GM06990 (cell line): ENCODE measurements around the gene CGB5.

ENCODE experiments used
- DNase-seq: peaks from one replicate; pipeline ENCODE4 v3.0.0-alpha.2; 2011; ENCODE audit not compliant: insufficient read length; ENCODE audit errors: extremely low read depth
- H3K27me3 ChIP-seq: replicated peaks from 2 replicates; pipeline ENCODE4 v1.6.0; 2011; ENCODE audit warnings: low read length; ENCODE audit not compliant: control insufficient read depth, insufficient read depth
- H3K36me3 ChIP-seq: 2 replicates; pipeline ENCODE4 v1.5.1; 2011; ENCODE audit warnings: low read length; ENCODE audit not compliant: control insufficient read depth, insufficient read depth
- H3K4me3 ChIP-seq: replicated peaks from 2 replicates; pipeline ENCODE4 v1.5.1; 2011; ENCODE audit warnings: low read depth, mild to moderate bottlenecking, control low read depth, low read length
- TF ChIP-seq, protein P1 (sequence below): IDR thresholded peaks from 2 replicates; pipeline ENCODE4 v1.5.1; 2011; ENCODE audit warnings: low read length, control low read depth, mild to moderate bottlenecking, inconsistent platforms; ENCODE audit not compliant: insufficient read depth, poor library complexity, severe bottlenecking

Gene CGB5

GRCh38 chr19:49006905-49007304 lies 36.7 kb upstream of the CGB5 start:
- Histone ChIP-seq H3K36me3 (peaks cover 47% of the 10 kb centered on the region), H3K27me3 (no peaks in the 10 kb centered on the region), H3K4me3 (no peak overlapping the region)
- DNase-seq, result no peak
- TF ChIP-seq, protein P1, sequence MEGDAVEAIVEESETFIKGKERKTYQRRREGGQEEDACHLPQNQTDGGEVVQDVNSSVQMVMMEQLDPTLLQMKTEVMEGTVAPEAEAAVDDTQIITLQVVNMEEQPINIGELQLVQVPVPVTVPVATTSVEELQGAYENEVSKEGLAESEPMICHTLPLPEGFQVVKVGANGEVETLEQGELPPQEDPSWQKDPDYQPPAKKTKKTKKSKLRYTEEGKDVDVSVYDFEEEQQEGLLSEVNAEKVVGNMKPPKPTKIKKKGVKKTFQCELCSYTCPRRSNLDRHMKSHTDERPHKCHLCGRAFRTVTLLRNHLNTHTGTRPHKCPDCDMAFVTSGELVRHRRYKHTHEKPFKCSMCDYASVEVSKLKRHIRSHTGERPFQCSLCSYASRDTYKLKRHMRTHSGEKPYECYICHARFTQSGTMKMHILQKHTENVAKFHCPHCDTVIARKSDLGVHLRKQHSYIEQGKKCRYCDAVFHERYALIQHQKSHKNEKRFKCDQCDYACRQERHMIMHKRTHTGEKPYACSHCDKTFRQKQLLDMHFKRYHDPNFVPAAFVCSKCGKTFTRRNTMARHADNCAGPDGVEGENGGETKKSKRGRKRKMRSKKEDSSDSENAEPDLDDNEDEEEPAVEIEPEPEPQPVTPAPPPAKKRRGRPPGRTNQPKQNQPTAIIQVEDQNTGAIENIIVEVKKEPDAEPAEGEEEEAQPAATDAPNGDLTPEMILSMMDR, result no peak

DNA sequence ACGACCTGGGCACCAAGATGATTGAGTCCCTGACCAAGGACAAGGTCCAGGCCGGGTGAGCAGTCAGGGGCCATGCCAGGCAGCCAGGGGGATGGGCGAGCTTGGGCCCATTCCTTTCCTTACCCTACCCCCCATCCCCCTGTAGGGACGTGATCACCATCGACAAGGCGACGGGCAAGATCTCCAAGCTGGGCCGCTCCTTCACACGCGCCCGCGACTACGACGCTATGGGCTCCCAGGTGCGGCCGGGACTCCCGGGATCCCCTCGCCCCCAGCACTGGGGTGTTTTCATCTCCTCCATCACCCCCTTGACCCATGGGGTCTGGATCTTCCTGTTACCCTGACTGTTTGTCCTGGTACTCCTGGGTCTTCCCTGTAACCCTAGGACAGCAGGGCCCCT lies 33.8 kb upstream of the CGB5 start:
- TF ChIP-seq, protein P1, result no peak
- H3K36me3 ChIP-seq, result peaks cover 33% of the 10 kb centered on the region
- no peak for DNase-seq

GRCh38 chr19:49010453-49010852 lies 33.2 kb upstream of the CGB5 start:
- H3K4me3 ChIP-seq, result no peak overlapping the region
- DNase-seq, result no peak
- H3K36me3 ChIP-seq, result peaks cover 30% of the 10 kb centered on the region
- H3K27me3 ChIP-seq, result no peaks in the 10 kb centered on the region
- TF ChIP-seq, protein P1, result no peak

More for the DNA sequence above, 33.8 kb upstream of the CGB5 start:
- H3K27me3 ChIP-seq, result no peaks in the 10 kb centered on the region
- H3K4me3 ChIP-seq, result no peak overlapping the region

DNA sequence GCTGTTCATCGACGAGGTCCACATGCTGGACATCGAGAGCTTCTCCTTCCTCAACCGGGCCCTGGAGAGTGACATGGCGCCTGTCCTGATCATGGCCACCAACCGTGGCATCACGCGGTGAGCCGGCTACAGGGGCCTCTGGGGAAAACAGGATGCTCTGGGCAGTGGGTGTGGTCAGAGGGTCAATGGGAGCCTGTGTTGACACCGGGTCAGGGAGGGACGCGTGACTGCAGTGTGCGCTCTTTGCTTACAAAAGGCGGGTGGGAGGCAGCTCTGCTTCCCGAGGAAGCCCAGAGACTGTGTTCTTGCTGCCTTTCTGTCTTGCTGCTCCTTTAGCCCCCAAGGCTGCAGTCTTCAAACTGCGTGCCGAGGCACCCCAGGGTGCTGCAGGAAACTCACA lies 32.5 kb upstream of the CGB5 start:
- H3K36me3 ChIP-seq, result peaks cover 34% of the 10 kb centered on the region

GRCh38 chr19:49014123-49014869 lies 29.4 kb upstream of the CGB5 start:
- TF ChIP-seq, protein P1, result no peak
- Histone ChIP-seq H3K36me3 (peaks cover 24% of the 10 kb centered on the region), H3K4me3 (no peak overlapping the region), H3K27me3 (no peaks in the 10 kb centered on the region)
- no peak for DNase-seq

More for the DNA sequence above, 32.5 kb upstream of the CGB5 start:
- TF ChIP-seq, protein P1, result no peak
- Histone ChIP-seq H3K27me3 (no peaks in the 10 kb centered on the region), H3K4me3 (no peak overlapping the region)
- no peak for DNase-seq
